Skeletal muscle tissue (tissue), 4 donors: ENCODE data around the gene ZGPAT. TPM values are rescaled to one million over a fixed set of nuclear protein-coding genes. Genes with fewer than 3 reads are reported as not detected.
"Not testable (repeated sequence)": the region's sequence is repeated elsewhere in the genome, so short reads cannot be mapped to it uniquely, and the experiment has no call there.

ENCODE experiments used
- H3K27ac ChIP-seq: one replicate; pipeline ENCODE4 v1.7.0; 2013; ENCODE audit warnings: mild to moderate bottlenecking, low read depth, low read length, inconsistent platforms
- H3K27me3 ChIP-seq, 3 donors: one replicate each; pipeline ENCODE4 v1.7.0; 2013; ENCODE audit warnings: low read length in 3 of 3; ENCODE audit not compliant: control insufficient read depth in 3 of 3, insufficient read depth in 3 of 3
- H3K36me3 ChIP-seq, 3 donors: one replicate each; pipeline ENCODE4 v1.7.0; 2013; ENCODE audit warnings: low read length in 3 of 3; ENCODE audit not compliant: control insufficient read depth in 3 of 3, insufficient read depth in 3 of 3
- H3K4me1 ChIP-seq, 3 donors: one replicate each; pipeline ENCODE4 v1.7.0; 2013; ENCODE audit warnings: low read length in 3 of 3, mild to moderate bottlenecking in 3 of 3; ENCODE audit not compliant: control insufficient read depth in 3 of 3, insufficient read depth in 3 of 3
- H3K4me3 ChIP-seq, 3 donors: one replicate each; pipeline ENCODE4 v1.7.0; 2013; ENCODE audit warnings: low read length in 3 of 3
- H3K9ac ChIP-seq, 3 donors: one replicate each; pipeline ENCODE4 v1.7.0; 2013; ENCODE audit warnings: low read length in 3 of 3, mild to moderate bottlenecking in 3 of 3, moderate library complexity in 2 of 3, low read depth in 1 of 3
- H3K9me3 ChIP-seq, 3 donors: one replicate each; pipeline ENCODE4 v1.7.0; 2013; ENCODE audit warnings: low read length in 3 of 3; ENCODE audit not compliant: control insufficient read depth in 3 of 3
- total RNA-seq: library from RNA; depleted of rRNA; stranded (reverse); fragments of >200 nt; gene quantifications from one replicate; pipeline ENCODE4 v1.2.3, GENCODE V29; 2014
- donor health status: Osteomylitis.

ZGPAT gene
- total RNA-seq, 1 donor from 2014 or later = 6.8 TPM

GRCh38 chr20:63772781-63773518 lies 65.1 kb downstream of the ZGPAT start:
- H3K9me3 ChIP-seq = no peaks in the 10 kb centered on the region
- peaks cover 5 to 7% (median 6%) of the 10 kb centered on the region in 3 donors for H3K36me3 ChIP-seq
- no peak overlapping the region for H3K9ac ChIP-seq
- no peak overlapping the region for H3K27ac ChIP-seq
- no peaks in the 10 kb centered on the region for H3K27me3 ChIP-seq
- H3K4me3 ChIP-seq = no peak overlapping the region
- H3K4me1 ChIP-seq = peaks cover 3 to 8% (median 7%) of the 10 kb centered on the region in 3 donors

GRCh38 chr20:63773571-63774241 lies 65.9 kb downstream of the ZGPAT start:
- H3K9ac ChIP-seq = no peak overlapping the region
- peaks cover 3 to 8% (median 7%) of the 10 kb centered on the region in 3 donors for H3K4me1 ChIP-seq
- H3K27me3 ChIP-seq = no peaks in the 10 kb centered on the region
- no peak overlapping the region for H3K27ac ChIP-seq
- H3K4me3 ChIP-seq = no peak overlapping the region
- no peaks in the 10 kb centered on the region for H3K9me3 ChIP-seq
- peaks cover 4 to 6% (median 6%) of the 10 kb centered on the region in 3 donors for H3K36me3 ChIP-seq

GRCh38 chr20:63774306-63774705 lies 66.5 kb downstream of the ZGPAT start:
- Histone ChIP-seq H3K9me3 (no peaks in the 10 kb centered on the region), H3K36me3 (peaks cover 0 to 3% (median 2%) of the 10 kb centered on the region in 3 donors), H3K4me3 (no peak overlapping the region), H3K9ac (no peak overlapping the region), H3K4me1 (peaks cover 3 to 8% (median 7%) of the 10 kb centered on the region in 3 donors), H3K27me3 (no peaks in the 10 kb centered on the region), H3K27ac (no peak overlapping the region)

- H3K4me1 ChIP-seq = peaks cover 3 to 8% (median 7%) of the 10 kb centered on the region in 3 donors
- no peak overlapping the region for H3K27ac ChIP-seq
- no peaks in the 10 kb centered on the region for H3K9me3 ChIP-seq
- no peaks in the 10 kb centered on the region for H3K27me3 ChIP-seq
- no peak overlapping the region for H3K9ac ChIP-seq
- peak overlapping the region in 1 of 3 donors; percentile 38 for H3K4me3 ChIP-seq
- peaks cover 0 to 3% (median 0%) of the 10 kb centered on the region in 3 donors for H3K36me3 ChIP-seq
Observed at GRCh38 chr20:63775096-63775978, 67.5 kb downstream of the ZGPAT start.

DNA sequence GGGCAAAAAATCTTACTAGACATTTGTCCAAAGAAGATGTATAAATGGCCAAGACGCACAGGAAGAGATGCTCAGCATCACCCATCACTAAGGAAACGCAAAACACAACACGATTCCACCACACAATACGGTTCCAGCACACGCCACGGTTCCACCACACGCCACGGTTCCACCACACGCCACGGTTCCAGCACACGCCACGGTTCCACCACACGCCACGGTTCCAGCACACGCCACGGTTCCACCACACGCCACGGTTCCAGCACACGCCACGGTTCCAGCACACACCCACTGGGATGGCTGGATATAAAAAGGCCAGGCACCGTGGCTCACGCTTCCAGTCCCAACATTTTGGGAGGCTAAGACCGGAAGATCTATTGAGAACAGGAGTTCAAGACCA lies 69.0 kb downstream of the ZGPAT start:
- not testable (repeated sequence) for H3K9ac ChIP-seq, H3K27me3 ChIP-seq, H3K27ac ChIP-seq, H3K9me3 ChIP-seq, H3K4me3 ChIP-seq, H3K36me3 ChIP-seq, H3K4me1 ChIP-seq

DNA sequence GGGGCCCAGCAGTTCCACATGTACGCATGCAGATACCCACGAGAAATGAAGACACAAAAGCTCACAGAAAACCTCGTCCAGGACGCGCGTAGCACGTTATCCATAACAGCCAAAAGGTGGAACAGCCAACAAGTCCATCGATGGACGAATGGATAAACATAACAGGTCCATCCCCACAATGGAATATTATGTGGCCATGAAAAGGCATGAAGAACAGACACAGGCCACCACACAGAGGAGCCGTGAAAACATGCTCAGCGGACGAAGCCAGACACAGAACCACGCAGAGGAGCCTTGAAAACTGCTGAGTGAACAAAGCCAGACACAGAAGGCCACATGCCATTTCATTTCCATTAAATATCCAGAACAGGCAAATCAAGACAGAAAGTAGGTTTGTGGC lies 69.8 kb downstream of the ZGPAT start:
- Histone ChIP-seq H3K27me3 (no peaks in the 10 kb centered on the region), H3K27ac (no peak overlapping the region), H3K9me3 (no peaks in the 10 kb centered on the region), H3K36me3 (peaks cover 0 to 3% (median 0%) of the 10 kb centered on the region in 3 donors), H3K9ac (no peak overlapping the region), H3K4me1 (peaks cover 3 to 8% (median 6%) of the 10 kb centered on the region in 3 donors), H3K4me3 (no peak overlapping the region)

DNA sequence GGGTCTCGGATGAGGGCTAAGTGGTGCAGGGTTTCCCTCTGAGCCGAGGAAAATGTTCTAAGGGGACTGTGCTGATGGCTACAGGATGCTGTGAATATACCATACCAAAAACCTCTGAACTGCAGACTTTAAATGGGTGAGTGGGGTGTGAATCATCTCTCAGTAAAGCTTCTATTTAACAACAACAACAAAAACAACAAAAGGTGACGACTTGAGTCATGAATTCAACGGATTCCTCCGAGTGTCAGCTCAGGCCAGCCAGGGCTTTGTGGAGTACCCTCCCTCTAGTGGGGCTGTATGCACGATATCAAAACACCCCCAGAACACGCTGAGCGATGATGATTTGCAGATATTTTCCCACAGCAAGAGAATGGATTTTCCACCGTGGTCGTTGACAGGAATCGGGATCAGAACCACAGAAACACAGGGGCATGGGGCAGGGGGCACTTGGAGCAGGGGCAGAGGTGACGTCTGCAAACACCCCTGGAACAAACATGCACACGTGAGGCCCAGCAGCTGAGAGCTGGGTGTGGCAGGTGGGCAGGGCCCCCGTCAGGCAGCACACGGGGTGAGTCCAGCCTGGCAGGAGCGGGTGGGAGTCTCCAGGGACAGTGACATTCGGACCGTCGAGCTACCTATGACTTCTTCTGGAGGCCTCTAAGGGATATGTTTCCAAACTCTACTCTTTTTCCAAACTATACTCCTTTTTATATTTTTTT lies 70.4 kb downstream of the ZGPAT start:
- Histone ChIP-seq H3K9me3 (no peaks in the 10 kb centered on the region), H3K4me3 (no peak overlapping the region), H3K36me3 (peaks cover 0 to 3% (median 0%) of the 10 kb centered on the region in 3 donors), H3K9ac (no peak overlapping the region), H3K27ac (no peak overlapping the region), H3K27me3 (no peaks in the 10 kb centered on the region), H3K4me1 (peaks cover 2 to 4% (median 3%) of the 10 kb centered on the region in 3 donors)

DNA sequence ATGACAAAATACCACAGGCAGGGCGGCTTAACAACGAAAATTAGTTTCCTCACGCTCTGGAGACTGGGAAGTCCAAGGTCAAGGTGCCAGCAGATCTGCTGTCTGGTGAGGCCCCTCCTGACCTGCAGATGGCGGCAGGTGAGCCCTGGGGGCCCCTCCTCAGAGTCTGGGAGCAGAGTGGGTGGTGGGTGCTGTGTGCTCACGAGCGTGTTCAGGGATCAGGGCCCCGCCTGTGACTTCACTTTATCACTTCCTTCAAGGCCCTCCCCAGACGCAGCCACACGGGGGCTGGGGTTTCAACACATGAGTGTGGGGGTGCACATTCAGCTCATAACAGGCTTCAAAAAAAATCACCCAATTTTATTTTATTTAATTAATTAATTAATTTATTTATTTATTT lies 71.0 kb downstream of the ZGPAT start:
- Histone ChIP-seq H3K4me3 (no peak overlapping the region), H3K9me3 (no peaks in the 10 kb centered on the region), H3K9ac (no peak overlapping the region), H3K4me1 (peaks cover 2 to 4% (median 3%) of the 10 kb centered on the region in 3 donors), H3K27me3 (no peaks in the 10 kb centered on the region), H3K27ac (no peak overlapping the region), H3K36me3 (peaks cover 0 to 3% (median 0%) of the 10 kb centered on the region in 3 donors)

DNA sequence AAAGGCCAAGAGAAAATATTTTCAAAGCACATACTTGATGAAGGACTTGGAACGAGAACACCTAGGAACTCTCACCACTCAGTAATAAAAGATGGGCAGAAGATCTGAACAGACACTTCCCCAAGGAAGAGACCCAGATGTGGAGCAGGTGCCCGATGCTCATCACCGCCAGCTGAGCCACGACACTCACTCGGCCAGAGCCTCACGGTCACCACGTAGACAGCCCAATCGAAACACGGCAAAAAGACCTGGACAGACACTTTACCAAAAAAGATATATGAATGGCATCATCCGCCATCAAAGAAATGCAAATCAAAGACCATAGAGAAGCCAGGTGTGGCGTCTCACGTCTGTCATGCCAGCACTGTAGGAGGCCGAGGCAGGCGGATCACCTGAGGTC lies 73.3 kb downstream of the ZGPAT start:
- no peak overlapping the region for H3K9ac ChIP-seq
- H3K9me3 ChIP-seq = no peaks in the 10 kb centered on the region
- H3K36me3 ChIP-seq = no peaks in the 10 kb centered on the region
- H3K4me3 ChIP-seq = no peak overlapping the region
- H3K27me3 ChIP-seq = no peaks in the 10 kb centered on the region
- no peak overlapping the region for H3K27ac ChIP-seq
- no peaks in the 10 kb centered on the region for H3K4me1 ChIP-seq
